Neutrophil (primary cell): ENCODE measurements around the gene ZBTB20.
"Not testable (repeated sequence)": the region's sequence is repeated elsewhere in the genome, so short reads cannot be mapped to it uniquely, and the experiment has no call there.

ENCODE experiments used
- H3K27ac ChIP-seq: fragments of 200-600 bp; sonication (generic); 2 replicates; pipeline ENCODE4 v1.5.1; 2016; ENCODE audit warnings: mild to moderate bottlenecking, moderate library complexity
- H3K27me3 ChIP-seq: fragments of 200-600 bp; sonication (generic); 2 replicates; pipeline ENCODE4 v1.6.0; 2016; ENCODE audit warnings: mild to moderate bottlenecking
- H3K36me3 ChIP-seq: fragments of 200-600 bp; sonication (generic); 2 replicates; pipeline ENCODE4 v1.5.1; 2017
- H3K4me1 ChIP-seq, 2 experiments: fragments of 200-600 bp in 1 of 2; sonication (generic) in 1 of 2; 1 replicate in 1 of 2; 2 replicates in 1 of 2; pipeline versions ENCODE4 v1.5.1 to v1.6.1; 2013 to 2016; ENCODE audit warnings: low read depth in 1 of 2, low read length in 1 of 2, mild to moderate bottlenecking in 1 of 2, moderate library complexity in 1 of 2; ENCODE audit not compliant: control insufficient read depth in 1 of 2, insufficient read depth in 1 of 2
- H3K4me3 ChIP-seq, 2 experiments: fragments of 200-600 bp in 1 of 2; sonication (generic) in 1 of 2; 1 replicate in 1 of 2; 2 replicates in 1 of 2; pipeline ENCODE4 v1.5.1; 2013 to 2016; ENCODE audit warnings: low read depth in 1 of 2, low read length in 1 of 2, mild to moderate bottlenecking in 1 of 2, moderate library complexity in 1 of 2
- H3K9me3 ChIP-seq: fragments of 200-600 bp; sonication (generic); 2 replicates; pipeline ENCODE4 v1.5.1; 2016
- CTCF ChIP-seq: fragments of 200-600 bp; sonication (generic); IDR thresholded peaks from 2 replicates; pipeline ENCODE4 v1.5.1; 2016; ENCODE audit warnings: antibody characterized with exemption

ZBTB20 gene

GRCh38 chr3:115111632-115112031 lies 35.5 kb downstream of the ZBTB20 start:
- no peak for TF ChIP-seq CTCF
- Histone ChIP-seq H3K36me3 (no peaks in the 10 kb centered on the region), H3K27me3 (no peaks in the 10 kb centered on the region), H3K9me3 (no peaks in the 10 kb centered on the region), H3K4me3 (no peak overlapping the region), H3K4me1 (peaks cover 12 to 14% of the 10 kb centered on the region in 2 experiments), H3K27ac (no peak overlapping the region)

DNA sequence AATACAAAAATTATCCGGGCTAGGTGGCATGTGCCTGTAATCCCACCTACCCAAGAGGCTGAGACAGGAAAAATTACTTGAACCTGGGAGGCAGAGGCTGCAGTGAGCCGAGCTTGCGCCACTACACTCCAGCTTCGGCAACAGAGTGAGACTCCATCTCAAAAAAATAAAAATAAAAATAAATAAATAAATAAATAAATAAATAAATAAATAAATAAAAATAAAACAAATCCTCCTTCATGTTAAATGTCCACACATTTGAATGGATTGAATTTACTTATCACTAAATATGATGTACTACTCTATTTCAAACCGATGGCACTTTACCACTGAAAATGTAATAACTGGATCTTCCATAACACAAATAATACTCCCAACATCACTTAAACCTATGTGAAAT lies 36.3 kb downstream of the ZBTB20 start:
- H3K9me3 ChIP-seq = no peaks in the 10 kb centered on the region
- peaks cover 12 to 14% of the 10 kb centered on the region in 2 experiments for H3K4me1 ChIP-seq
- H3K36me3 ChIP-seq = no peaks in the 10 kb centered on the region
- no peak overlapping the region for H3K27ac ChIP-seq
- H3K27me3 ChIP-seq = no peaks in the 10 kb centered on the region
- no peak overlapping the region for H3K4me3 ChIP-seq
- TF ChIP-seq CTCF = no peak

DNA sequence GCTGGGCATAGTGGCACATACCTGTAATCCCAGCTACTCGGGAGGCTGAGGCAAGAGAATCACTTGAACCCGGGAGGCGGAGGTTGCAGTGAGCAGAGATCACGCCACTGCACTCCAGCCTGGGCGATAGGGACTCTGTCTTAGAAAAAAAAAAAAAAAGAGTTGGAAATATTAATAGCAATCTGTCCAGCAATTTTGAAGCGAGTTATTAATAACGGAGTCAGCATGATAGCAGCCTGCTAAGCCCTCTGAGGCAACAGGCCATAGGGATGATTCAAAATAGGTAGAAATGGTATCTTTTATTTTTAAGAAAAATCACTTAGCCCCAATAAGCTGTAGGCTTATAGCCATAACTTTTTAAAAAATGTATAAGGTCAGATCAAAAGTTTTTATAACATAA lies 37.0 kb downstream of the ZBTB20 start:
- H3K4me1 ChIP-seq = peaks cover 12 to 14% of the 10 kb centered on the region in 2 experiments
- H3K9me3 ChIP-seq, H3K36me3 ChIP-seq, H3K27me3 ChIP-seq, H3K27ac ChIP-seq, H3K4me3 ChIP-seq: not testable (repeated sequence)

DNA sequence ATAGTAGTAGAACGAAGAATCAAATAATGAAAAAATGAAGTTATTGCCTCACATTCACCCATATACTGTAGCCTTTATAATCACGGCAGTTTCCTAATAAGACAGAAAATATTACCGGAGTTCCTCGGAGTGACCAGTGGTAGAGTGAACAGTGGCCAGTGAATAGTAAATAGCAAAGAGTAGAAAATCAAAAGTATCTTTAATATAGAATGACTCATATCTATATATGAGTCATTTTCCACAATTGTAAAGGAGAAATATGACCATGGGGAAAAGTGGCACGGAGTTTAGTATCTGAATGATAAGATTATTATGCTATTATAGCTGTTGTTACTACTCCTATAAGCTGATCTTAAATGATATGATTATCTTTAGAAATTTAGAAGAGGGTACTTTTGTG lies 38.5 kb downstream of the ZBTB20 start:
- H3K4me1 ChIP-seq = peaks cover 6 to 7% of the 10 kb centered on the region in 2 experiments
- no peaks in the 10 kb centered on the region for H3K36me3 ChIP-seq
- no peaks in the 10 kb centered on the region for H3K27me3 ChIP-seq
- H3K9me3 ChIP-seq = no peaks in the 10 kb centered on the region
- no peak overlapping the region for H3K27ac ChIP-seq
- H3K4me3 ChIP-seq = no peak overlapping the region
- no peak for TF ChIP-seq CTCF

- Histone ChIP-seq H3K4me3 (no peak overlapping the region), H3K27ac (no peak overlapping the region), H3K9me3 (no peaks in the 10 kb centered on the region), H3K27me3 (no peaks in the 10 kb centered on the region), H3K36me3 (no peaks in the 10 kb centered on the region), H3K4me1 (peaks cover 24 to 27% of the 10 kb centered on the region in 2 experiments)
- no peak for TF ChIP-seq CTCF
Observed at GRCh38 chr3:115102046-115102445, 45.0 kb downstream of the ZBTB20 start.

- no peak for TF ChIP-seq CTCF
- no peaks in the 10 kb centered on the region for H3K36me3 ChIP-seq
- H3K27ac ChIP-seq = no peak overlapping the region
- H3K27me3 ChIP-seq = no peaks in the 10 kb centered on the region
- H3K4me1 ChIP-seq = peaks cover 26 to 30% of the 10 kb centered on the region in 2 experiments
- H3K4me3 ChIP-seq = no peak overlapping the region
- no peaks in the 10 kb centered on the region for H3K9me3 ChIP-seq
Observed at GRCh38 chr3:115100806-115101205, 46.3 kb downstream of the ZBTB20 start.
